ENCODE data around the gene GNPDA1.

GNPDA1 gene

DNA sequence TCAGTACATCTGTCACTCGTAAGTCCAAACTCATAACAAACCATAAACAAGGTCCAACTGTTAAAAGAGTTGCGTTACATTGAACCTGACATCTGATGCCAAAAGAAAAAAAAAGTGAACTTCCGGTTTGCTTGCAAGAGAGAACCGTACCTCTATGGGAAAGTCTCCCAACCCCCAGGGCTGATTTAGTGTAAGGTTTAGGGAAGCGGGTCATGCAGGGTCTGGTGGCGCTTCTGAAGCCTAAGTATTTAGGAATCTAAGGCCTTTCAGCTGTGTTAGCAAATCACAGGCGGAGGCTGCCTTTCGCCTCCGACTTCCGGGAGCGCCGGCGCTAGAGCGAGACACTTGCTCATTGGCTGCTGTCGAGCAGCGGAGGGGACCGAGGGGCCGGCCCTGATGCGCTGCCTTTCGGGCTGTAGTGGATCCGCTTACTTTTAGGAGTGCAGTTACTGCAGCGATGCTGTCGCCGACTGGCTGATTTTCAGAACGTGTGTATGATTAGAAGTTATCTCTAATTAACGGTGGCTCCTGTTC, 12.0 kb upstream of the GNPDA1 start:
- DNase-seq, result peak; percentile 32 to 94 (median 84)

DNA sequence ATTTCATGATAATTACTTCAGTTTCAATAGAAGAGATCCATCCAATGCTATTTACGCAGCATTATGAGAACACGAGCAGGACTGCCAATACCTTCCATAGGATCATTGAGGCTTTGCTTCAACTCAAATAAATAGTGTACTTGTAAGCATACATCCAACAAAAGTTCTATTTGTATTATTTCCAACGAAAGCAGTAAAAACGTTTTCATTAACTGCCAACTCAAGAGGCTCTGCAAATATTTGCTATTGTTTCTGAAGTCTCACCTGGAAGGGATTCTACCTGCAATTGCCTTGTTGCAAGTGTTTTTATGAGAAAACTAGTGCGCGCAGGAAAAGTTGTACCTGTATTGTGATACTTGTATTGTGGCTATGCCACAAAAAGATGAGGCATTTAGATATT, 11.0 kb upstream of the GNPDA1 start:
- no peak for DNase-seq

DNA sequence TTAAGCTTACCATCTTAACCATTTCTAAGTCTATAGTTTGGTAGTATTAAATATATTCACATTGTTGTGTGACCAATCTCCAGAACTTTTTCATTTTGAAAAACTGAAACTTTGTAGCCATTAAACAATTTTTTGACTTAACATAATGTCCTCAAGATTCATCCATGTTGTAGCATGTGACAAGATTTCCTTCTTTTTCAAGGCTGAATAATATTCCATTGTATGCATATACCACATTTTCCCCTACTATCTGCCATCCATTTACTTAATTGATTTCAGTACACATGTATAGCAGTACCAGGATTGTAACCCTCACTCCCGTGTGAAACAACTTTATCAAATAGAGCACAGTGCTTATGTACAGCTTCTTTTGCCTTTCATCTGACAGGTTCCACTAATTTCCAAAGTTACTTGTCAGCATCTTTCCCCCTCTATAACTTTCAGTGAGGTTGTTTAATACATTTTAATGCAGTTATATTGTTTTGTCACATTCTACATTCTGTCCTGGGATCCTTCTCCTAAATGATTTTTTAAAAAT, 7.4 kb upstream of the GNPDA1 start:
- DNase-seq, result no peak

DNA sequence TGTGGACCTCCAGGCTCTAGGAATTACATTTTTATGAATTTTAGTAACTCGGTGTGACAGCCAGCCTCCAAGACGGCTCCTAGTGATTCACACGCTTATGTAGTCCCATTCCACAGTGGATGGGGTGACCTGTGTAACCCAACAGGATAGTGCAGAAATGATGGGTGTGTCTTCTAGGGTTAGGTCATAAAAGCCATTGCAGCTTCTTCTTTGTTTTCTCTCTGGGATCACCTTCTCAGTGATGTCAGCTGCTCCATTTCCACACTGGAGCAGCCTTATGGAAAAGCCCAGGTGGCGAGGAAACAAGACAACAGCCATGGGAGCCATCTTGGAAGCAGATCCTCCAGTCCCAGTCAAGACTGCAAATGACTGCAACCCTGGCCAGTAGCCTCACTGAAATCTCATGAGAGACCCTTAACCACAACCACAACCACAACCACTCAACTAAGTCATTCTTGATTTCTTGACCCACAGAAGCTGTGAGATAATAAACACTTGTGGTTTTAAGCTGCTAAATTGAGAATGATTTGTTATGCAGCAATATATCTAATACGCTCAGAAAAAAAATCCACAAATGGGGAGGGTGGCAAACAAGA, 5.1 kb upstream of the GNPDA1 start:
- no peak for DNase-seq

DNA sequence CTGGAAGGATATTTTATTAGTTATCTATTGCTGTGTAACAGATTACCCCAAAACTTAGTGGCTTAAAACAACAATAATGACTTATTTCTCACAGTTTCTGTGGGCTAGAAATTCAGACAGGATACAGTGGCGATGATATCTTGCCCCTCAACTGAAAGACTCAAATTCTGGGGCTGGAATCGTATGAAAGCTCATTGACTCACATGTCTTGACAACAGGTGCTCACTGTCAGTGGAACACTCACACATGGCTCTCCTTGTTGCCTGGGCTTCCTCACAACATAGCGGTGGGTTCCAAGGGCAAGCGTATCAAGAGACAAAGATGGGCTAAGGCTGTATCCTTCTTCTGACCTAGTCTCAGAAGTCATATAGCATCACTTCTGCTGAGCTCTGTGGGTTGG, 3.7 kb upstream of the GNPDA1 start:
- DNase-seq, result no peak

DNA sequence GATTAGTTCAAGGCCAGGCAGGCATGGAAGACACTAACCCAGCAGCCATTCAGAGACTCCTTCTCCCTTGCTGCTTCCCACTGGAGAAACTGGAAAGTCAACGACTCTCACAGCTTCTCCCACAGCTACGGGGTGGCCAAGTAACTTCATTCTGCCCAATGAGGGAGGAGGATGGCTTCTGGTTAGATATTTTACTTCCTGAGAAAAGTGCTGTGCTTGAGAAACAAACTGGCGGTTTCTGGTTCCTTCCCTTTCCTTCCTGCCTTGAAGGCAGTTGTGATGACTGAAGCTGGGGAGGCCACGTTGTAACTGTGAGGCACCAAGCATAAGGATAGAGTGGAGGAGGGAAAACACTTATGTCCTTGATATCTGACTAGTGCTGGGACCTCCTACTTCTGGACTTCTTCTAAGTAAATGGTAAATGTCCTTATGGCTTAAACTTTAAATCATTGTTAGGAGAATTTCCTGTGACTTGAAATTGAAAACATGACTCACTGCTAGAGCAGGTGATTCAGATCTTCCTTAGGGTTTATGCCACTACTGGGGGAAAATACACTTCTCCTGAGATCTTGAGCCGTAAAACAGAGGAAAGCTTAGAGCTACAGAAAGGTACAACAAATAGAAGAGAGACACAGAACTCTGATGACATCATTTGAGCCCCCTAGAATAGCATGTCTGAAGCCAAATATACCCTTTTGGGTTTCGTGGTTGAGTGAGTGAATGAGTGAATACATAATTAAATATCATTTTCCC, 3.1 kb upstream of the GNPDA1 start:
- DNase-seq, result peak in 1 of 58 donors; percentile 25

DNA sequence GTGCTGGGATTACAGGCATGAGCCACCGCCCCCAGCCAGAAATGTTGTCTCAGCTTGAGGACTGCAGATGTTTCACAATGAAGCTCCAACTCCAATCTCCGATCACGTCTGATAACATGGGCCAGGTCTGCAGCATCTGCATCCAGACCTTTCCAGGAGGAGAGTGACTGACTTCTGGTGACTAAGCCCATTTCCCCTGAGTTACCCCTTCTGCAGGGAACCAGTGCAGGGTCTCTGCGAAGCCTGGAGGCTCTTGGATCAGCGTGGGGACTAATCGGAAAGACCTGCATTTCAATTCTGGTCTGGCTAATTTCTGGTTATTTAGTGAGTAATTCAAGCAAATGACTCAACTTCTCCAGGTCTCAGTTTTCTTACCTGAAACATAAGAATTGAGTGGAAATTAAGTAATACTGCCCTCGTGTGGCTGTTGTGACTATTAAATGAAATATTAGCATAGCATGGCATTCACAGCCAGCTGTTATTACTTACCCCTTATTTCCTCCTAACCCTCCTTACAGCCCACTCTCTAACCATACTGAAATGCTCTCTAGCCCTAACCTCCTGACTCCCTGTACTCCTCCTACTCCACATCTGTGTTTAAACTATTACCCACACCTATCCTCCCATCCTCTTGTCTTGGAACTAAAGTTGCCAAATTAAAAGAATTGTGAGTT, 2.2 kb upstream of the GNPDA1 start:
- DNase-seq, result peak in 1 of 58 donors; percentile 15

DNA sequence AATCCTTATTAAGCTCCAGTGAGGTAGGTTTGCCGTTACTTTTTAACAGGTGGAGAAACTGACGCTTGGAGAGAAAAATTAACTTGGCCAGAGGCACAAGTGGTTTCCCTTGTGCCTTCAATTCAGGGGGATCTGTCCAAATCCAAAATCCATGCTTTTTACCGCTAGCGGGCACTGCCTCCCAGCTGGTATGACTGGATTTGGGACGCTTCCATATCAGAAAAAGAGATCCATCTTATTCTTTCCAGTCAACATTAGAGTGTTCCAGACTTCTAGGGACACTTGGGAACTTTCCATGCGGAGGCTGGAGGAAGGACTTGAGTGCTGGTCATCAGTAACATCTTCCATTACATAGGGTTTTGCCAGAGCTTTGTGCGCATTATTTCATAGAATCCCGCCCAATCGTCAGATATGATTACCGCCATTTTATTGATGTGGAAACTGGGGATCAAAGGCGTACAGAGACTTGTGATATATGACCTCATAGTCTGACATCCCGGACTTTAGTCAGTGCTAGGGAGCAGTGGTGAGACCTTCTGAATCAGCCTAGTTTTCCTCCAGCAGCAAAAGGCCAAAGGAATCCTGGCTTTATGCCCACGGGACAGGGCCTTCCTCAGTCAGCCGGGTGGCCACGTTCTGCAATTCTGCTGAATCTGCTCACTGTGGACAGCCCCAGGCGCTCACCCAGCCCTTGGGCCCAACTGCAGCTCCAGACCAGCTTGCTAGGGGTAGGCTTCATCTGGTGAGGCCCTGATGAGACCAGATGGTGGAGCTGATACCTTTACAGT, 1.1 kb upstream of the GNPDA1 start:
- DNase-seq, result peak in 7 of 58 donors; percentile 6 to 55 (median 17)

DNA sequence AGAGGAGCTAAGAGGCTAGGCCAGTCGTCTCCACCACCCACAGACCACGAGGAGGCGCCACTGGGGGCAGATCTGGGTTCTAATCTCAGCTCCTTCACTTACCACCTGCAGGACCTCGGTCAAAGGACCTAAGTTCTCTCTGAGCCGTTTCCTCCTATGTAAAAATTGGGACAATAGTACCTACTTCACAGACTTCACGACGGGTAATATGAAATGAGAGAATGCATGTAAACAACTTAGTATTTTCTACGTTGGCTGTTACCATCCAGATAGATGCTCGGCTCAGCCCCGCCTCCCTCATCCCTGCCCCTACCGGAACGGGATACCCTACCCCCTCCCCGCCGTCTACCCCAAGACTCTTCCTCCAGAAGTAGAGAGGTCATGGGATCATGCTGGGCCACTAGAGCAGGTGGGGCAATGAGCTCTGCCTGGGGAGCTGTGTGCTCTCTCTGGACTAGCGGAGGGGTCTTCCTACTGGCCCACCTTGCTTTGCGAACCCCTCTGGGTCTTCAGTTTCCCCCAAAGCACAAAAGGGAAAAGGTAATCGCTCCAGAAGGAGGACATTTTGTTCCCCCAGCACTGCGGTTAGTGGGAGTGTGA, 541 bp downstream of the GNPDA1 start:
- peak in 35 of 58 donors; percentile 6 to 71 (median 34) for DNase-seq

DNA sequence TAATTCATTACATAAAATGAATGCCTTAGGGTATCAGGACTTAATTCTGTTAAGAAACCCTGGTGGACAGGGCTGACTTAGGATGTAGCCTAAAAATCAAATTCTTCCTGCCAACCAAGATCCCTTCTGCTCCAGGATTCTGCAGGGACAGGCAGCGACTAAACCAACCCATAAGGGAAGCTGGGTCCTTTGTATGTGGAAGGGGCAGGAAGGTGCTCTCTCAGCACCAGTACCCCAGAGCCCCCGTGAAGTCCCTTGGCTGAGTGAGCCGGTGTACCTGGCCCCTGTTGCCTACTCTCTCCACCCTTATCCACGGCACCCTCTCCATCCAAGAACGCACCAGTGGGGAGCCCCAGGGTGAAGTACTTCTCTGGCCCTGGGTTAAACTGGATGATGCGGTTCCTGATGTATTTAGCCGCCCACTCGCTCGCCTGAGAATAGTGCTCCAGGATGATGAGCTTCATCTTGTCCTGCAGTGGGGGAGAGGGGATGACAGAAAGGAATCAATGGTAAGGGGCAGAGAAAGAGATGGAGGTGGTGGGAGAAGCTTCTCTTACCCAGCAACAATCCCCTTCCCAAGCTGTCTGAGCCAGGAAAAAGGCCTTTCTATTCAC, 1.1 kb downstream of the GNPDA1 start:
- no peak for DNase-seq

DNA sequence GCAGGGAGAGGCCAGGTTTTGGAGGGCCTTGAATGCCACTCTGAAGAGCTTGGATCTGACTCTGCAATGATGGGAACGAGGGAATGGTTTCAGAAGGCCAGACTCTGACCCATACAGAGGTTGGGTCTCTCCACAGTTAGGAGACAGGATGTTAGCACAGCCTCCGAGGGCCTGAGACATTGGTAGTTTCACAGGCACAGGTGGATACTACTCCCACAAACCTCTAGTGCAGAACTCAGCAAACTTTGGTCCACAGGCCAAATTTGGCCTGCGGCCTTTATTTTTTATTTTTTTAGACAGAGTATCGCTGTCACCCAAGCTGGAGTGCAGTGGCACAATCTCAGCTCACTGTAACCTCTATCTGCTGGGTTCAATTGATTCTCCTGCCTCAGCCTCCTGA, 2.9 kb downstream of the GNPDA1 start:
- DNase-seq, result no peak

DNA sequence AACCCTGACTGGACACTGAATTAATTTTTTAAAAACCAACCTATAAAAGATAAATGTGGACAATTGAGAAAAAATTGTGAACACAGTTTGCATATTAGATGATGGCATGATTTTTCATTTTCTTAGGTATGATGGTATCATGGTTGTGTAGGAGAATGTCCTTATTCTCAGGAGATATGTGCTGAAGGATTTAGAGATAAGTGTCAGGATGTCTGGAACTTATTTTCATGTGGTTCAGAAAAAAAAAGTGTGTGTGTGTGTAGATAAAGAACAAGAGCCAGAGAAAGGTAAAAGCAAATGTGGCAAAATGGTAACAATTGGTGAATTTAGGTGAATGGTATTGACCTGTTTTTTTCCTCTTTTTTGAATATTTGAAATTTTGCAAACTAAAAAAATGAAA, 4.0 kb downstream of the GNPDA1 start:
- no peak for DNase-seq

DNA sequence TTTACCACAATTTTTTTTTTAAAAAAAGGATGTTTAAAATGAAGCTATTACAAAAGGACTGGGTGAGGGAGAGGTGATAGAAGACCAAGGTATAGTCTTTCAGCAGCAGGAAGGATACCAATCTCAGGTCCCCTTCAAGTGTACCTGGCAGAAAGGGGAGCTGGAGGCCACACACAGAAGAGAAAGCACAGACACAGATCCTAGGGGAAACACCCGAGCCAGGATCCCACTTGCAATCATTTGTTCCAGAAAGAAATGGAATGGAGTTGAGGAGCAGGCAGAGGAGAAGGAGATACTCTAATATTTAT, 5.6 kb downstream of the GNPDA1 start:
- DNase-seq, result no peak

DNA sequence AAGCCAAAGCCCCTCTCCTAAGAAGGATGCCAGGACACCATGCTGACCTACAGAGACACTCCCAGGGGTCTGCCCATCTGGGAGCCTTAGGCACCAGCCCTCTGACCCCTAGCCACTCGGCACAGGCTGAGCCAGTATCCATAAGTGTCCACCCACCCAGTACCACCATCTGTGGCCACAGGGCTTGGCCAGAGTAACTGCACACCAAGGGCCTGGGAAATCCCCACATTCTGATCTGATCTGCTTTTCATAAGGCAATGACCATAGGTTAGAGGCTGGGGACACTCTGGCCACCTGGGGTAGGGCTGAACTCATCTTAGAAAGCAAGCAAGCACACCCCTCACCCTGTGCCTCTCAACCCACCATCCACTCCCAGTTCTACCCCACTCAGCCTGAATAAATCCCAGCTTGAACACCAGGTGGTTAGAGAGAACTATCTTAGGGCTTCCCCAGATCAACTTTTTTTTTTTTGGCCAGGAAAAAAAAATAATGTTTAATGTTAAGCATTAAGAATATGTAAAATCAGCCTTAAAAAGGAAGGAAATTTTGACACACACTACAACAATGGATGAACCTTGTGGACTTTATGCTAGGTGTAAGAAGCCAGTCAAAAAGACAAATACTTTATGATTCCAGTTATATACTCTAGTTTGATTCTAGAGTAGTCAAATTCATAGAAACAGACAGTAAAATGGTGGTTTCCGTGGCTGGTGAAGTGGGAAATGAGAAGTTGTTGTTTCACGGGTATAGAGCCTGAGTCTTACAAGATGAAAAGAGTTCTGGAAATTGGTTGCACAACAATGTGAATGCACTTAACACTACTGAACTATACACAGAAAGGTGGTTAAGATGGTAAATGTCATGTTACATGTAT, 6.2 kb downstream of the GNPDA1 start:
- DNase-seq, result no peak

DNA sequence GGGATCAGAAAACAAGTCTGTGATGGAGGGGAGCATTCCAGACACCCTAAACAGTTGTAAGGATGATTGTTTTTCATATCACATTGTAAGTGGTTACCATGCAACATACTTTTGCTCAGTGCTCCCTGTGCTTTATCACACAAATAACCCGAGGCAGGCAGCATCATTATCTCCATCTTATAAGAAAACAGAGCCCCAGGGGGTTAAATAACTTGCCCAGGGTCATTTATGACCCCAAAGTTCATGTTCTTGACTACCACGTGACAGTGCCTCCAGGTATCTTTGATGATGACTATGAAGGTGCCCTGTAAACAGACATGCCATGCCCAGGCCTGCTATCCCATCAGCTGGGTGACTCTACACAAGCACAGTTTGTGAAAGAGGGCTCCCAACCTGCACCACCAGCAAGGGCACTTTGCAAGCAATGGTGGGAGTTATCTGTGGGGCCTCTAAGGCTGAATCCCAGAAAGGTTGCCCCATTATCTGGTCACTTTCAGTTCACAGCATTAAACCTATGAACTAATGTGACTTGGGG, 9.5 kb downstream of the GNPDA1 start:
- no peak for DNase-seq

DNA sequence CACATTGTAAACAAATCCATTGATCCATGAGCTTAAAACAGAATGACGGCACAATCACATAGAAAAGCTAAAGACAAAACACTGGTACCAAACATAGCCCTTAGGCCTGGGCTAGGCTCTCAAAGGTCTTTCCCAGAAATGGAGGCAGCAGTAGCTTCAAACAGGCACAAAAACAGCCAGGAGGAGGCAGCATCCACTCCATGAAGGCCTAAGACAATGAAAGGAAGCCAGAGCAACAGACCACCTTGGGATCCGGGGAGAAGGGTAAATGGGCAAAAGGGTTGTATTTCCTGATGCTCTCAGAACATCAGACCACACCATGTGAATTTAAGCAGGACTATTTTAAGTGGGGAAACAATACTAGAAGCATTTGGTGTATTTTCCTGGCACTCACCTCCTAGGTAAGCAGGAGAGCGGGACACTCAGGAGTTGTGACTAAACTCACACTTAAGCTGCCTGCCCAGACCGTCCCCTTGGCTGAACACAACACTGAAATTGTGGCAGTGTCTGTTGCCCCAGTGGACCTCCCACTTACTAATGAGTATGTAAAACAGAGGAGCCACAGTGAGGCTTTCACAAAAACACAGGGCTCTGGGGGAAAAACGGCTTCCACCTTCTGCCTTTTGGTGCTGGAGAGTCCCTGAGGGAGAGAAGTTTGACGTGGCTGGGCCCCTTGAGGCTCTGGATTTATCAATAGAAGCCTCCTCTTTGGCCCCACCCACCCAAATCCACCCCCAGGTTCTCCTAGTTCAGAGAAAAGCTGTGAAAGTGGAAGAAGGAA, 11.9 kb downstream of the GNPDA1 start:
- no peak for DNase-seq

DNA sequence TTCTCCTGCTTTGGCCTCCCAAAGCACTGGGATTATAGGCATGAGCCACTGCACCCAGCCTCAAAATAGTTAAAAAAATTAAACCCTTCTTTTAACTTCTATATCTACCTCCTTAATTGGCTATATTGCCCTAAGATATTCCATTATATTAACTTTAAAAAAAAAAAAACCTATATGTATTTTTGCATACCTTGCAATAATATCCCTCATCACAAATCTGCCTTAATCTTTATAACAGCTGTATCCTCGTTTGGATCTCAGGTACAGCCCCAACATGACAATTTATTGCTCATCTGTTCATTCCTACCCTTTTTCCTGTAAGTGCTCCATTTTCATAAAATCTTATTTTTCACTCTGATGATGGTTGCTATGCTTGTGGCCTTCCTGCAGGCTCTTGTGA, 12.7 kb downstream of the GNPDA1 start:
- DNase-seq, result no peak

DNA sequence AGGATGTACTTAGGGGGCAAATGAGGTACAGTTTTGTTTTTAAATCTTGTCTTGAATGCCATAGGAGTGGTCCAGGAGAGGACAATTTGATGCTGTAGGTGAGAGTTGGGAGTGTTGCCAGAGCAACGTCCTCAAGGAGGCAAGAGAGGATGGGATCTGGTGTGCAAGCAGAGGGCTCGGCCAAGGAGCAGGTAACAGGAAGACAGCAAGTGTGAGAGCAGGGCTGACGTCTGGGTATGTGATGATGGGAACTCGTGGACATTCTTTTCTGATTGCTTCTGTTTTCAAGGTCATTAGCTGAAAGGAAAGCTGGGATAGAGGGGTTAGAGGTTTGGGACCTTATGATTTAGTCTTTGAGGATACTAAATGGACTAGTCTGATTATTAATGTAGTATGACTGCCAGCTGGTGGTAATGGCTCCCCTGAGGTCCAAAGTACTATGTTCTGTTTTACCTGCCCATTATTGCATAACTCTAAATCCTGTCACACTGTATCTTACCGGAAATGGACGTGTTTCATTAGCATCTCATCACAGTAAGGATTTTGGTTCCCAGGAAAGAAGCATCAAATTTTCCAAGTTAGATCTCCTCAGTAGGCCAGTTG, 15.4 kb downstream of the GNPDA1 start:
- DNase-seq, result no peak
